GM21619 (cell line): ENCODE results near the gene PRPSAP1.

Experiments
- ATAC-seq: cut with Tn5 transposase; IDR thresholded peaks from one replicate; pipeline ENCODE4 v1.9.1; 2021; ENCODE audit not compliant: unreplicated experiment

The PRPSAP1 gene

DNA sequence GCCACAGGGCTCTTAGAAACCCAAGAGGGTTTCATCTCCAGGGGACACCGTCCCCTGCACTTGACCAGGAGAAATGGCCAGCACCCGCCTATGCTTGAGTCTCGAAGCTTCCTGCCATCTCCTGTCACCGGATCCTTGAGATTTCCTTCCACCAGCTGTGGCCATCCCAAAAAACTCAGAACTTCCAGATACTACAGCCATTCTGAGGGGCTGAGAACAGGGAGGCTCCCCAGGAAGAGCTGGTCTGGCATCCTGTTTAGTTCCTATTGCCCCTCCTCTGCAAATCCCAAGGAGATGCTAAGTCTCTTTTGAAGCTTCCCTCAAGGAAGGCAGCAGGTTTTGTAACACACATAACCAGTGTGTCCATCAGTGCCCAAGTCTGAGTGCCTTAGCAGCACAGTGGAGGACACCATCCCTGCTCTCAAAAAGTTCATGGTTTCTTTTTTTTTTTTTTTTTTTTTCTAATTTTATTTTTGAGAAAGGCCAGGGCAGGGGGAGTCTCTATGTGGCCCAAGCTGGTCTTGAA lies 86.6 kb downstream of the PRPSAP1 start:
- no peak for ATAC-seq

GRCh38 chr17:76266244-76266938 lies 87.3 kb downstream of the PRPSAP1 start:
- no peak for ATAC-seq

- no peak for ATAC-seq
Observed at GRCh38 chr17:76265624-76266243, 88.0 kb downstream of the PRPSAP1 start.

DNA sequence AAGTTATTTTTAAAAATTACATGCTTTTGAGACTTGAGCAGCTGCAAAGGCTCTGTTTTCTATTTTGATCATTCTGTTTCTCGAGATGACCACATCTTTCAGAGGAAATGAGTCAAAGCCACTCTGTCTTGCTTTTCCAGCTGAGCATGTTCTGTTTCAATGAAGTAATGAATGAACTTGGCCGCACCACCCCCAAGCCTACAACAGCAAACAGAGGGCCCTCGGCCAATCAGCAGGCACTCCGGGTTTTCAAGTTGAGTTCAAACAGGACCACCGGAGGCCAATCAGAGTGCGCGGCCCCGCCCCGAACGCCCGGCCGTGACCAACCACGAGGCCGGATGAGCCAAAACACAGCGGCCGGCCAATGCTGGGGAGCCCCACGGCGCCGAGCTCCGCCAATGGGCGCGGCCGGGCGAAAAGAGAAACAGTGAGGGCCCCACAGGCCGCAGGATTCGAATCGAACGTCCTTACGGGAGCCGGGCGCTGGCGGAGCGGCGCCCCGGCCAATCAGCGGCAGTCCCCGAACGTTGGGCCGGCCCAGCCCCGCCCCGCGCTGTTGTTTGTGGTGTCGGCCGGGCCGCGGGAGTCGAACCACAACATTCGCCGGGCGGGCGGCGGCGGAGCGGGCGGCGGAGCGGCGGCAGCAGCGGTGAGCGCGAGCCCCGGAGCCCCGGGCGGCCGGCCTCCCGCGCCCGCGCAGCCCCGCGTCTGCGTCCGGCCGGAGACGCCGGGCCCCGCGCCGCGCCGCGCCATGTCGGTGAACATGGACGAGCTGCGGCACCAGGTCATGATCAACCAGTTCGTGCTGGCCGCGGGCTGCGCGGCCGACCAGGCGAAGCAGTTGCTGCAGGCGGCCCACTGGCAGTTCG lies 88.7 kb downstream of the PRPSAP1 start, which contains the start of gene UBALD2:
TSS of gene UBALD2 (plus strand) at position 594 of the 869 bp plus-strand sequence. CDS start at position 752, 158 bp downstream.
- ATAC-seq = peak; percentile 69

DNA sequence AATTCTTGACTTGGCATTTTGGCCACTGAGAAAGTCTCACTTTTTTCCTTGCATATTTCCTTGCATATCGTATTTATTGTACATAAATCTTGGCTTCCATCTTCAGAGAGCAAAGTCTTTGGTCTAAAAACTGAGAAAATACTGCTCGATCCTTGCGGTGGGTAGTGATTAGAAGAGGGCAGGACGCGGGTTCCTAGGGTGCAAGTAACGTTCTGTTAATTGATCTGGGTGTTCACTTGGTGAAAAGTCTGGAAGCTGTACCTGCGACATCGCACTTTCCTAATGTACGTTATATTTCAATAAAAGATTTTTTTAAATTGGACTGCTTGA lies 89.3 kb downstream of the PRPSAP1 start:
- ATAC-seq = no peak

GRCh38 chr17:76263896-76264295 lies 89.8 kb downstream of the PRPSAP1 start:
- no peak for ATAC-seq

DNA sequence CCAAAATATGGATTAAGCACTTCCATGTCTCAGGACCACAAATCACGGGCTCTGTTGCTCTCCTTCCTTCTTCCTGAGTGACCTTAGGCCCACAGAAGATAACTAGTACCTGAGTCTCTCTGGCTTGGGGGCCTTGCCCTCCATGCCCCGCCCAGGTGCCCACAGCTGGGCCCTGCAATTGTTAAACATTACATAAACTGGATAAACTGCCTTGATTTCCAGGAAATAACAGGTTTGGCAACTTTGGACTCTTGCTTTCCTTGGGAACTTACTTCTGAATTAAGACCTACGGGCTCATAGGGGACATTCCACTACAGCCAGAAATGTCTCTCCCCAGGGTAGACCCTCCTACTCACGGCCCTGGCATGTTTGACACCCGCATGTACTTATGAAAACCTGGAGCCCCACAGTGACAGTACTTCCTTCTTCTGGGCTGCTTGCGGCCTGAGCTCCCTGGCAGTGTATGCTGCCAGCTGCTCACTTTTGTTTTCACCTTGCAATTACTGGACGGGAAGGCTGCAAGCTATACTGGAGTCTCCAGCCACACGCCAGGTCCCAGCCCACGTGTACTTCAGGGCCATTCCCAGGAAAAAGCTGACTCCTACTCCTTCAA lies 90.9 kb downstream of the PRPSAP1 start:
- ATAC-seq = no peak

GRCh38 chr17:76261421-76262215 lies 92.1 kb downstream of the PRPSAP1 start:
- no peak for ATAC-seq

- ATAC-seq = no peak
Observed at GRCh38 chr17:76260669-76261068, 93.0 kb downstream of the PRPSAP1 start.

GRCh38 chr17:76260220-76260619 lies 93.5 kb downstream of the PRPSAP1 start:
- ATAC-seq = no peak
